HG02610 (cell line): ENCODE results near the gene TTC34.
"Not testable (repeated sequence)": the region's sequence is repeated elsewhere in the genome, so short reads cannot be mapped to it uniquely, and the experiment has no call there.

ENCODE experiments used
- ATAC-seq: cut with Tn5 transposase; IDR thresholded peaks from one replicate; pipeline ENCODE4 v1.9.1; 2021; ENCODE audit warnings: mild to moderate bottlenecking, moderate library complexity; ENCODE audit not compliant: unreplicated experiment

Gene TTC34

GRCh38 chr1:2799811-2800663, 1.5 kb downstream of the TTC34 start:
- ATAC-seq = no peak

- not testable (repeated sequence) for ATAC-seq
Observed at GRCh38 chr1:2798958-2799357, 2.5 kb downstream of the TTC34 start.

- ATAC-seq = no peak
Observed at GRCh38 chr1:2797741-2798016, 3.8 kb downstream of the TTC34 start.

DNA sequence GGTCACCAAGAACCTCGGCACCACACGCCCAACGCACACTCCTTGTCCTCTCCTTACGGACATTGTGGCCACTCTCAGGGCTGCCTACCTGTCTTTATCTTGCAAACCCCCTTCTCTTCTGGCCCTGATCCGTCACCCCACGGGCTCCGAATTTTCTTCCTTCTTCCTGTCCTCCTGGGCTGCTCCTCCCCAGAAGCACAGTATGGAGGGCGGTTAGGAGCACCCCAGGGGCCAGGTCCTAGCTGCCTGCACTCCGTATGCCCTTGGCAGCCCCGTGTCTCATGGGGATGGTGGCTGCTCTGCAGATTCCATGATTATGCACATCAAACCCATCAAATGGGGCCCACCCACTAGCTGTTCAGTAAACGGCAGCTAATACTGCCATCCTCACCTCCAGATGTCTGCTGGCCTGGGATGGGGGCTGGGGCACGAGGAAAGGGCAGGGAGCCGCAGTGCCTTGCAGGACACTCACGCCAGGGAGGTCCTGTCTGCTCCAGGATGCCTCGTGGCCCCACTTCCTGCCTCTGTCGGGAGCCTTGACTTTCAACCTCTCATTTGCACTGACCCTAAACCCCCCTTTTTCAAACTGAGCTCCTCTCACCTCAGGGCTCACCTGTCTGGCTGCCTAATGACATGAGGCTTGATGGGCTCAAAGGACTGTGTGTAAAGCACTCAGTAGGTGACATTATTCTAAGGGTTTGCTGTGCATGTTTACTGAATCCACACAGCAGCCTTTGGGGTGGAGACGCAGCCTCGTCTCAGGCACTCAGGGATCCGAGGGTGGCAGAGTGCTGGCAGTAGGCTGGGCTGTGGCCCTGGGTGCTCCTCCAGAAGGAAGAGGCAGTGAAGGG, 4.4 kb downstream of the TTC34 start:
- no peak for ATAC-seq

GRCh38 chr1:2795926-2796325, 5.6 kb downstream of the TTC34 start:
- ATAC-seq = no peak

- no peak for ATAC-seq
Observed at GRCh38 chr1:2791027-2791760, 10.3 kb downstream of the TTC34 start.

GRCh38 chr1:2789986-2790581, 11.4 kb downstream of the TTC34 start:
- no peak for ATAC-seq

DNA sequence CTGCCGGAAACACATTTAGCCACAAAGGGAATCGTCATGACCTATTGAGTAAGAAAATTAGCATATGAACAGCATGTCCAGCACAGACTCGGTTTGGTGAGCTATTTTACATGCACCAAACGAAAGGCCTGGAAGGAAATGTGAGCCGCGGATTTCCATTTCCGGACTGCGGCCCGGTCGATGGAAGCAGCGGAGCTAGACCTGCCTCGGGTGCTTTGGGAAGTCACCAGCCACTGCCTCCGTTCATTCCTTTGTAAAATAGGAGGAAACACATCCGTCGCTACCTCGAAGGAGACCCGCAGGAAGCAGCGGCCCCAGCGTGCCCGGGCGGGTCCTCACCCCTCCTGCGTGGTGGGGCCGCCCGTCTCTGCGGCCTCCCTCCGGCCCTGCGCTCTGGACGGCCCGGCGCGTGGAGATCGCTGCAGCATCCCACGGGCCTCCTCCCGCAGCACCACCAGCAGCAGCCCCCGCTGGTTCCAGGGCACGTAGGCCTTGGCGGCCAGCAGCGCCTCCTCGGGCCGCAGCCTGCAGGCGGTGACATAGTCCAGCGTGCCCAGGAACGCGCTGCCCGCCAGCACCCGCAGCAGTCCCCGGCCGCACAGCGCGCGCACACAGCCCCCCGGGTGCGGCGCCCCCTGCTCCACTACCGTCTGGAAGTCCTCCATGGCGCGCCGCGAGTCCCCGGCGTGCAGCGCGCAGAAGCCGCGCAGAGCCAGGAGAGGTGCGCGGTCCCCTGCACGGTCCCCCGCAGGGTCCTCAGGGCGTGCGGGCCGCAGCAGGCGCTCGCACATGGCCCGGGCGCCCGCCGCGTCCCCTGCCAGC, 12.1 kb downstream of the TTC34 start:
- no peak for ATAC-seq

- ATAC-seq = no peak
Observed at GRCh38 chr1:2788506-2789163, 12.9 kb downstream of the TTC34 start.

GRCh38 chr1:2787163-2787911, 14.2 kb downstream of the TTC34 start:
- no peak for ATAC-seq

- ATAC-seq = no peak
Observed at GRCh38 chr1:2786329-2787162, 14.9 kb downstream of the TTC34 start.

- ATAC-seq = no peak
Observed at GRCh38 chr1:2785631-2786328, 15.7 kb downstream of the TTC34 start.

DNA sequence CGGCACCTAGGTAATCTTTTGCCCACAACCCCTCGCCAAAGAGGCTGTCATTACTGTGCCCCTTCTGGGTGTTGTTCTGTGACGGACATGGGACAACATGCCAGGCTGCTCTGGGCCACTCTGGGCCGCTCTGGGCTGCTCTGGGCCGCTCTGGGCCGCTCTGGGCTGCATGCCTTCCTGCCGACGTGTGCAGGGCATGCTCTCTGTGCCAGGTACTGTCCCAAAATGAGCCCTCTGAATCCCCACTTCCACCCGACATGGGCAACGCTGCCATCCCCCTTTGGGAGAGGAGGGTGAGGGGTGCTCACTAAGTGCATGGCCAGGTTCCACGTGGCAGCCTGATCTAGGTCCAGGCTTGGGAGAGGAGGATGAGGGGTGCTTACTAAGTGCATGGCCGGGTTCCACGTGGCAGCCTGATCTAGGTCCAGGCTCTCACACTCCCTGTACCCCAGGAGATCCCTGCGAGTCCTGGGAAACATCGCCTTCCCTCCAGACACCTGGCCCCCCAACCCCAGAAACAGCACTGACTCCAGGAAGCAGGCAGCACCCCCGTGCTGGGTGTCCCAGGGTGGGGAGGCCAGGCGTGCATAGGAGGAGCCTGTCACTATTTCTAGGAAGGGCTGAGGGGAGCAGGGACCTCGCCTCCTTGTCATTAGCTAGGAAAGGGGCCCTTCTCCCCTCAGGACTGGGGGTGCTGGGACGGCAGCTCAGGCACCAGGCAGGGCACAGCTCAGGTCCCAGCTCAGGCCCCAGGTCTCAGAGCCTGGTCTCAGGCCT, 16.5 kb downstream of the TTC34 start:
- ATAC-seq = no peak

GRCh38 chr1:2783435-2784397, 17.8 kb downstream of the TTC34 start:
- no peak for ATAC-seq

- ATAC-seq = no peak
Observed at GRCh38 chr1:2783069-2783434, 18.4 kb downstream of the TTC34 start.

DNA sequence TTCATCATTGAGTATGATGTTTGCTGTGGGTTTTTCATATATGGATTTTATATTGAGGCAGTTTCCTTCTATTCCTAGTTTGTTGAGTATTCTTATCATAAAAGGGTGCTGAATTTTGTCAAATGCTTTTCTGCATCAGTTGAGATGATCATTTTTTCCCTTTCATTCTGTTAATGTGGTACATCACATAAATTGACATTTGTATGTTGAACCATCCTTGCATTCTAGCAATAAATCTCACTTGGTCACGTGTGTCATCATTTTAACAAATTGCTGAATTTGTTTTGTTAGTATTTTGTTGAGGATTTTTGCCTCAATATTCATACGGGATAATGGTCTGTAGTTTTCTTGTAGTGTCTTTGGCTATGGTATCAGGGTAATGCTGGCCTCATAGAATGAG, 19.9 kb downstream of the TTC34 start:
- no peak for ATAC-seq
